Astrocyte of the cerebellum (primary cell): ENCODE measurements around the gene NECTIN2.
"Not testable (repeated sequence)": the region's sequence is repeated elsewhere in the genome, so short reads cannot be mapped to it uniquely, and the experiment has no call there.

Source experiments
- DNase-seq: peaks from one replicate; pipeline ENCODE4 v3.0.0-alpha.2; 2011; ENCODE audit warnings: low read depth
- H3K4me3 ChIP-seq: 2 replicates; pipeline ENCODE4 v1.5.1; 2011; ENCODE audit warnings: mild to moderate bottlenecking, low read depth, low read length, moderate library complexity
- CTCF ChIP-seq: IDR thresholded peaks from 2 replicates; pipeline ENCODE4 v1.5.1; 2012; ENCODE audit warnings: low read length, low read depth, moderate library complexity, mild to moderate bottlenecking; ENCODE audit errors: missing control alignments
- in situ Hi-C: cut with HindIII; loops from 2 replicates; pipeline ENCODE4 v1.10.0; 2017; ENCODE audit warnings: low sequenced_read_pairs

The NECTIN2 gene

GRCh38 chr19:44822670-44823372 is 23.3 kb upstream of the NECTIN2 start:
- TF ChIP-seq CTCF, result no peak
- H3K4me3 ChIP-seq, result no peak overlapping the region
- in situ Hi-C loops, result no loop called here
- no peak for DNase-seq

GRCh38 chr19:44823373-44823698 is 22.8 kb upstream of the NECTIN2 start:
- H3K4me3 ChIP-seq, result no peak overlapping the region
- in situ Hi-C loops, result no loop called here
- no peak for TF ChIP-seq CTCF
- no peak for DNase-seq

- H3K4me3 ChIP-seq, result no peak overlapping the region
- in situ Hi-C loops, result loop anchor here (25.0 kb wide), 1 partner anchor 112 kb away; no protein-coding TSS in a partner anchor
- TF ChIP-seq CTCF, result no peak
- no peak for DNase-seq
These were observed 21.3 kb upstream of the NECTIN2 start for GRCh38 chr19:44824761-44825160.

- DNase-seq, H3K4me3 ChIP-seq: not testable (repeated sequence)
- in situ Hi-C loops, result loop anchor here (25.0 kb wide), 1 partner anchor 121 kb away; no protein-coding TSS in a partner anchor
These were observed 13.2 kb upstream of the NECTIN2 start for GRCh38 chr19:44832875-44833274.

- in situ Hi-C loops, result loop anchor here (25.0 kb wide), 1 partner anchor 122 kb away; no protein-coding TSS in a partner anchor
- not testable (repeated sequence) for H3K4me3 ChIP-seq, DNase-seq
These were observed 11.7 kb upstream of the NECTIN2 start for GRCh38 chr19:44834399-44834798.

- no peak for DNase-seq
- in situ Hi-C loops, result loop anchor here (5.0 to 25.0 kb wide), 2 partner anchors 42 to 127 kb away; no protein-coding TSS in a partner anchor
- TF ChIP-seq CTCF, result no peak
- no peak overlapping the region for H3K4me3 ChIP-seq
These were observed 6.8 kb upstream of the NECTIN2 start for GRCh38 chr19:44839276-44839675.

GRCh38 chr19:44840811-44841210 is 5.3 kb upstream of the NECTIN2 start:
- no peak for TF ChIP-seq CTCF
- in situ Hi-C loops, result loop anchor here (25.0 kb wide), 1 partner anchor 129 kb away; no protein-coding TSS in a partner anchor
- DNase-seq, result no peak
- H3K4me3 ChIP-seq, result no peak overlapping the region

GRCh38 chr19:44841231-44841630 is 4.9 kb upstream of the NECTIN2 start:
- DNase-seq, result no peak
- TF ChIP-seq CTCF, result no peak
- in situ Hi-C loops, result loop anchor here (25.0 kb wide), 1 partner anchor 129 kb away; no protein-coding TSS in a partner anchor
- H3K4me3 ChIP-seq, result no peak overlapping the region
